Measurements from ENCODE around the gene PSAT1.

DNA sequence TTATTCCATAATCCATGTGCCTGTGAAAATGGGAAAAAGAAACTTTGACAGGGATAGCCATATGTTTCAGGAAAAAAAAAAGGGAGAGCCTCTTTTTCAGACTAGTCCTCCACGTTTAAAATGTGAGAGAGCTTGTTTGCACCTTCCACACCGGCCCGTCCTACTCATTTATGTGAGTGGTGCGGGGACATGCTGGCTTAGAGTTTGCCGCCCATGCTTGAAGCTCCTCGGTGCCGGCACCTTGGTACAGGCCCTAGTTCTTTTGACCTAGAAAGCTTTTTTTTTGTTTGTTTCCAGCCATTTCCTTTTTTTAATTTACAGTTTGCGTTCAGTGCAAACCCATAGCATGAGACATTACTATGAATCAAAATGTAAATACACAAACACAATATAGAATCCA is 27.8 kb downstream of the PSAT1 start:
- TF ChIP-seq POLR2A (IDR thresholded peaks at IDR 0.05) (no peak), EP300 (IDR thresholded peaks at IDR 0.05) (no peak)
- TF ChIP-seq, protein P1, sequence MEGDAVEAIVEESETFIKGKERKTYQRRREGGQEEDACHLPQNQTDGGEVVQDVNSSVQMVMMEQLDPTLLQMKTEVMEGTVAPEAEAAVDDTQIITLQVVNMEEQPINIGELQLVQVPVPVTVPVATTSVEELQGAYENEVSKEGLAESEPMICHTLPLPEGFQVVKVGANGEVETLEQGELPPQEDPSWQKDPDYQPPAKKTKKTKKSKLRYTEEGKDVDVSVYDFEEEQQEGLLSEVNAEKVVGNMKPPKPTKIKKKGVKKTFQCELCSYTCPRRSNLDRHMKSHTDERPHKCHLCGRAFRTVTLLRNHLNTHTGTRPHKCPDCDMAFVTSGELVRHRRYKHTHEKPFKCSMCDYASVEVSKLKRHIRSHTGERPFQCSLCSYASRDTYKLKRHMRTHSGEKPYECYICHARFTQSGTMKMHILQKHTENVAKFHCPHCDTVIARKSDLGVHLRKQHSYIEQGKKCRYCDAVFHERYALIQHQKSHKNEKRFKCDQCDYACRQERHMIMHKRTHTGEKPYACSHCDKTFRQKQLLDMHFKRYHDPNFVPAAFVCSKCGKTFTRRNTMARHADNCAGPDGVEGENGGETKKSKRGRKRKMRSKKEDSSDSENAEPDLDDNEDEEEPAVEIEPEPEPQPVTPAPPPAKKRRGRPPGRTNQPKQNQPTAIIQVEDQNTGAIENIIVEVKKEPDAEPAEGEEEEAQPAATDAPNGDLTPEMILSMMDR (IDR thresholded peaks at IDR 0.05), result no peak

Measured in tibial nerve (tissue), 4 donors.